ENCODE measurements around the gene OR6C3.

DNA sequence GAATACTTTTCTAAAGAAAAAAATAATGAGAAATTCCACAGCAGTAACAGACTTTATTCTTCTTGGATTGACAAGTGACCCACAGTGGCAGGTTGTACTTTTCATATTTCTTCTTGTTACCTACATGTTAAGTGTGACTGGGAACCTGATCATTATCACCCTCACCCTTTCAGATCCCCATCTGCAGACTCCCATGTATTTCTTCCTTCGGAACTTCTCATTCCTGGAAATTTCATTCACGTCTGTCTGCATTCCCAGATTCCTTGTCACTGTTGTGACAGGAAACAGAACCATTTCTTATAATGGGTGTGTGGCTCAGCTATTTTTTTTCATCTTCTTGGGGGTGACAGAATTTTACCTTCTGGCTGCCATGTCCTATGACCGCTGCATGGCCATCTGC lies 34.5 kb downstream of the OR6C3 start:
- TF ChIP-seq, protein P1, sequence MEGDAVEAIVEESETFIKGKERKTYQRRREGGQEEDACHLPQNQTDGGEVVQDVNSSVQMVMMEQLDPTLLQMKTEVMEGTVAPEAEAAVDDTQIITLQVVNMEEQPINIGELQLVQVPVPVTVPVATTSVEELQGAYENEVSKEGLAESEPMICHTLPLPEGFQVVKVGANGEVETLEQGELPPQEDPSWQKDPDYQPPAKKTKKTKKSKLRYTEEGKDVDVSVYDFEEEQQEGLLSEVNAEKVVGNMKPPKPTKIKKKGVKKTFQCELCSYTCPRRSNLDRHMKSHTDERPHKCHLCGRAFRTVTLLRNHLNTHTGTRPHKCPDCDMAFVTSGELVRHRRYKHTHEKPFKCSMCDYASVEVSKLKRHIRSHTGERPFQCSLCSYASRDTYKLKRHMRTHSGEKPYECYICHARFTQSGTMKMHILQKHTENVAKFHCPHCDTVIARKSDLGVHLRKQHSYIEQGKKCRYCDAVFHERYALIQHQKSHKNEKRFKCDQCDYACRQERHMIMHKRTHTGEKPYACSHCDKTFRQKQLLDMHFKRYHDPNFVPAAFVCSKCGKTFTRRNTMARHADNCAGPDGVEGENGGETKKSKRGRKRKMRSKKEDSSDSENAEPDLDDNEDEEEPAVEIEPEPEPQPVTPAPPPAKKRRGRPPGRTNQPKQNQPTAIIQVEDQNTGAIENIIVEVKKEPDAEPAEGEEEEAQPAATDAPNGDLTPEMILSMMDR (conservative IDR thresholded peaks at IDR 0.05) = no peak
- TF ChIP-seq ZFX (IDR thresholded peaks at IDR 0.05) = no peak

All from C4-2B (cell line).